Prostate gland (tissue), 2 donors: ENCODE data around the gene EFNA2.

Experiments
- POLR2A ChIP-seq: fragments of 450-650 bp; IDR thresholded peaks from one replicate; pipeline ENCODE4 v1.6.1; 2016; ENCODE audit warnings: antibody characterized with exemption, mild to moderate bottlenecking
- POLR2AphosphoS5 ChIP-seq: sonication (generic); formaldehyde crosslinking; IDR thresholded peaks from one replicate; pipeline ENCODE4 v1.6.1; 2017; ENCODE audit warnings: antibody characterized with exemption
- TF ChIP-seq, protein P1 (sequence below), 4 experiments: fragments of 200-600 bp in 2 of 4; fragments of 450-650 bp in 2 of 4; sonication (generic) in 2 of 4; IDR thresholded peaks; 1 replicate in 3 of 4; 2 replicates in 1 of 4; pipeline ENCODE4 v1.5.1; 2016 to 2019; ENCODE audit warnings: antibody characterized with exemption in 4 of 4, mild to moderate bottlenecking in 2 of 4, moderate library complexity in 2 of 4

DNA sequence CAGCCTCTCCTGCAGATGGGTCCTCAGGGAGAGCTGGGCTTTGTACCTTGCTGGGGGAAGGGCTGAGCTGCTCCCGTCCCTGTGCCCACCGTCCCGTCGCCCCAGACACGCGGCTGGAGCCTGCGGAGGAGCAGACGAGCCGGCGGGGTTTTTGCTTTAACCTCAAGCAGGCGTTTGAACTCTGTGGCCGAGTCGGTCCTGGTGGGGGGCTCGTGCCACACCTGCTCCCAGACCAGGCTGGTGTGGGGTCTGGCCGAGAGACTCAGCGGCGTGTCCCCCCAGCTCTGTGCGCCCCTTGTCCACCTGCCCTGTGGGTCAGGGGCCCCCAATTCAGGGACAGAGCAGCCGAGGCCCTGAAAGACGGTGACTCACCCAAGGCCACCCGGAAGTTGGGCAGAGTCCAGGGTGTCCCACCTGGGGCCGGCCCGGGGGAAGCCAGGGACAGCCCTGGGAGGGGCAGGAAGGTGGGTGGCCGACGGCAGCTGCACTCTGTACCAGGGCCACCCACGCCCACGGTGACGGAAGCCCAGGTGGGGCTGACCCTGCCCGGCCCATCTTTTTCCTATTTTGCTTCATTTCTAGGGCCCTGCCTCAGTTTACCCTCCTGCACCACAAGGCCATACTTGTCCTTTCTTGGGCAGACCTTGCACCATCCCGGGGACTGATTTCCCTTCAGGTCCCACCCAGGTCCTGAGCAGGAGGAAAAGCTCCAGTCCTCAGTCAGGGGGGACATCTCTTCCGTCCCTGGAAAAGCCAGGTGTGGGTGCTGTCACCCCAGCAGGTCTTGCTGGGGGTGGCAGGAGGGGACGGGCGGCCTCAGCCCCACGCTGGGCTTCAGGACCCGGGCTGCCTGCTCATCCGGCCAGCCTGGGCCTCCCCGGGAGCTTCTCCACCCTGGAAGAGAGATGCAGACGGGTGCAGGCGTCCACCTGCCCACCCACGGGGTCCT, 5.3 kb downstream of the EFNA2 start:
- TF ChIP-seq POLR2A (no peak), POLR2AphosphoS5 (no peak)
- TF ChIP-seq, protein P1, sequence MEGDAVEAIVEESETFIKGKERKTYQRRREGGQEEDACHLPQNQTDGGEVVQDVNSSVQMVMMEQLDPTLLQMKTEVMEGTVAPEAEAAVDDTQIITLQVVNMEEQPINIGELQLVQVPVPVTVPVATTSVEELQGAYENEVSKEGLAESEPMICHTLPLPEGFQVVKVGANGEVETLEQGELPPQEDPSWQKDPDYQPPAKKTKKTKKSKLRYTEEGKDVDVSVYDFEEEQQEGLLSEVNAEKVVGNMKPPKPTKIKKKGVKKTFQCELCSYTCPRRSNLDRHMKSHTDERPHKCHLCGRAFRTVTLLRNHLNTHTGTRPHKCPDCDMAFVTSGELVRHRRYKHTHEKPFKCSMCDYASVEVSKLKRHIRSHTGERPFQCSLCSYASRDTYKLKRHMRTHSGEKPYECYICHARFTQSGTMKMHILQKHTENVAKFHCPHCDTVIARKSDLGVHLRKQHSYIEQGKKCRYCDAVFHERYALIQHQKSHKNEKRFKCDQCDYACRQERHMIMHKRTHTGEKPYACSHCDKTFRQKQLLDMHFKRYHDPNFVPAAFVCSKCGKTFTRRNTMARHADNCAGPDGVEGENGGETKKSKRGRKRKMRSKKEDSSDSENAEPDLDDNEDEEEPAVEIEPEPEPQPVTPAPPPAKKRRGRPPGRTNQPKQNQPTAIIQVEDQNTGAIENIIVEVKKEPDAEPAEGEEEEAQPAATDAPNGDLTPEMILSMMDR (IDR thresholded peaks at IDR 0.05), result no peak
